ENCODE data around the gene SLC18A2. TPM values are rescaled to one million over a fixed set of nuclear protein-coding genes. Genes with fewer than 3 reads are reported as not detected.

The SLC18A2 gene
- total RNA-seq, 2 donors from 2014 or later, result 0.24 TPM

GRCh38 chr10:117221156-117221711, 19.7 kb upstream of the SLC18A2 start:
- Histone ChIP-seq H3K9ac (ENCODE audit: extremely low read depth, low read length, poor library complexity, severe bottlenecking) (no peak overlapping the region), H3K36me3 (ENCODE audit: control insufficient read depth, insufficient read depth, low read length) (no peaks in the 10 kb centered on the region), H3K4me1 (ENCODE audit: control insufficient read depth, insufficient read depth, low read length) (no peaks in the 10 kb centered on the region), H3K9me3 (ENCODE audit: control insufficient read depth, low read length) (no peaks in the 10 kb centered on the region), H3K27me3 (ENCODE audit: control insufficient read depth, insufficient read depth, low read length, poor library complexity, severe bottlenecking) (peaks cover 22% of the 10 kb centered on the region), H3K4me3 (ENCODE audit: low read length) (no peak overlapping the region), H3K27ac (ENCODE audit: low read depth, low read length) (no peak overlapping the region)
- Mint-ChIP-seq H3K4me3 (no peak overlapping the region), H3K4me1 (peaks cover 9% of the 10 kb centered on the region), H3K27ac (no peak overlapping the region), H3K36me3 (ENCODE audit: low read depth) (no peaks in the 10 kb centered on the region), H3K27me3 (ENCODE audit: insufficient read depth) (peaks cover 37% of the 10 kb centered on the region), H3K9me3 (no peaks in the 10 kb centered on the region)
- WGBS, 2 experiments (ENCODE audit: insufficient coverage in 1 of 2, insufficient read length in 1 of 2), result 53 to 72% methylated on average over 7 to 10 of the region's 10 CpGs
- TF ChIP-seq CTCF (conservative IDR thresholded peaks at IDR 0.05), result no peak
- DNase-seq, result peak; percentile 83

GRCh38 chr10:117222552-117222951, 18.4 kb upstream of the SLC18A2 start:
- no peaks in the 10 kb centered on the region for H3K4me1 ChIP-seq (ENCODE audit: control insufficient read depth, insufficient read depth, low read length)

GRCh38 chr10:117222976-117223692, 17.8 kb upstream of the SLC18A2 start:
- no peak for DNase-seq
- H3K27ac Mint-ChIP-seq, result no peak overlapping the region
- peaks cover 10% of the 10 kb centered on the region for H3K27me3 ChIP-seq (ENCODE audit: control insufficient read depth, insufficient read depth, low read length, poor library complexity, severe bottlenecking)
- H3K27ac ChIP-seq (ENCODE audit: low read depth, low read length), result no peak overlapping the region
- no peaks in the 10 kb centered on the region for H3K36me3 ChIP-seq (ENCODE audit: control insufficient read depth, insufficient read depth, low read length)
- H3K4me3 Mint-ChIP-seq, result no peak overlapping the region
- 48 to 90% methylated on average over 2 to 4 of the region's 4 CpGs for WGBS, 2 experiments (ENCODE audit: insufficient coverage in 1 of 2, insufficient read length in 1 of 2)
- TF ChIP-seq CTCF (conservative IDR thresholded peaks at IDR 0.05), result no peak
- no peaks in the 10 kb centered on the region for H3K4me1 ChIP-seq (ENCODE audit: control insufficient read depth, insufficient read depth, low read length)
- no peaks in the 10 kb centered on the region for H3K9me3 ChIP-seq (ENCODE audit: control insufficient read depth, low read length)
- peaks cover 9% of the 10 kb centered on the region for H3K4me1 Mint-ChIP-seq
- H3K36me3 Mint-ChIP-seq (ENCODE audit: low read depth), result no peaks in the 10 kb centered on the region
- H3K9ac ChIP-seq (ENCODE audit: extremely low read depth, low read length, poor library complexity, severe bottlenecking), result no peak overlapping the region
- H3K9me3 Mint-ChIP-seq, result no peaks in the 10 kb centered on the region
- H3K4me3 ChIP-seq (ENCODE audit: low read length), result no peak overlapping the region
- peaks cover 32% of the 10 kb centered on the region for H3K27me3 Mint-ChIP-seq (ENCODE audit: insufficient read depth)

More at GRCh38 chr10:117222552-117222951, 18.4 kb upstream of the SLC18A2 start:
- WGBS, 2 experiments (ENCODE audit: insufficient coverage in 1 of 2, insufficient read length in 1 of 2), result 79 to 97% methylated on average over 3 to 4 of the region's 5 CpGs
- Mint-ChIP-seq H3K36me3 (ENCODE audit: low read depth) (no peaks in the 10 kb centered on the region), H3K4me3 (no peak overlapping the region), H3K9me3 (no peaks in the 10 kb centered on the region), H3K27ac (no peak overlapping the region), H3K27me3 (ENCODE audit: insufficient read depth) (peaks cover 32% of the 10 kb centered on the region), H3K4me1 (peaks cover 9% of the 10 kb centered on the region)
- no peak overlapping the region for H3K4me3 ChIP-seq (ENCODE audit: low read length)
- H3K9me3 ChIP-seq (ENCODE audit: control insufficient read depth, low read length), result no peaks in the 10 kb centered on the region
- DNase-seq, result no peak
- H3K27me3 ChIP-seq (ENCODE audit: control insufficient read depth, insufficient read depth, low read length, poor library complexity, severe bottlenecking), result peaks cover 11% of the 10 kb centered on the region
- no peaks in the 10 kb centered on the region for H3K36me3 ChIP-seq (ENCODE audit: control insufficient read depth, insufficient read depth, low read length)
- no peak overlapping the region for H3K27ac ChIP-seq (ENCODE audit: low read depth, low read length)
- TF ChIP-seq CTCF (conservative IDR thresholded peaks at IDR 0.05), result no peak
- H3K9ac ChIP-seq (ENCODE audit: extremely low read depth, low read length, poor library complexity, severe bottlenecking), result no peak overlapping the region

All from endodermal cell (in vitro differentiated cells).